ENCODE results near the gene IGFL2.
A peak's percentile ranks its signal among the peaks of the same experiment; 100 is the strongest.
"Not testable (repeated sequence)": the region's sequence is repeated elsewhere in the genome, so short reads cannot be mapped to it uniquely, and the experiment has no call there.

IGFL2 gene

DNA sequence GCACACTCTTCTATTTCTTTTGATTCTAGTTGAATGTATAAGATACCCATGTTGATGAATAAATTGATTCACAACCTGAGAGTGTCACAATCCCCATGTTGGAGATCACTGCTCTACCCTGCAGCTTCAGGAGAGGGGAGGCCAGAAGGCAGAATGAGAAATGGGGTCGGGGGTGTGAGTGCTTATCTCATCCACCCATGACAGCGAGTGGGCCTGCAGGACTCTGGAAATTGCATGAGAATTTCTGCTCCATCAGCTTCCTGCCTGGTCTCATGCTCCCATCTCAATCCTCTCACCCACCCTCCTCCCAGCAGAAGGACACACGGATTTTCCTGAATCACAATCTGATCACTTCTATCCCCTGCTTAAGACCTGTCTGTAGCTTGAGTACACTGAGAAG, 58.6 kb downstream of the IGFL2 start:
- no peaks in the 10 kb centered on the region for H3K36me3 ChIP-seq (ENCODE audit: low read depth)
- H3K4me1 ChIP-seq (ENCODE audit: insufficient read depth, poor library complexity, severe bottlenecking), result peaks cover 53% of the 10 kb centered on the region
- H3K4me3 ChIP-seq (ENCODE audit: severe bottlenecking), result no peak overlapping the region
- DNase-seq (ENCODE audit: low spot score) (no peak), ATAC-seq (ENCODE audit: low read depth) (no peak)
- H3K9me3 ChIP-seq (ENCODE audit: severe bottlenecking), result no peaks in the 10 kb centered on the region
- H3K27me3 ChIP-seq (ENCODE audit: insufficient read depth, poor library complexity, severe bottlenecking), result no peaks in the 10 kb centered on the region
- H3K27ac ChIP-seq (ENCODE audit: poor library complexity, severe bottlenecking), result peak overlapping the region; percentile 93
- TF ChIP-seq, protein P1, sequence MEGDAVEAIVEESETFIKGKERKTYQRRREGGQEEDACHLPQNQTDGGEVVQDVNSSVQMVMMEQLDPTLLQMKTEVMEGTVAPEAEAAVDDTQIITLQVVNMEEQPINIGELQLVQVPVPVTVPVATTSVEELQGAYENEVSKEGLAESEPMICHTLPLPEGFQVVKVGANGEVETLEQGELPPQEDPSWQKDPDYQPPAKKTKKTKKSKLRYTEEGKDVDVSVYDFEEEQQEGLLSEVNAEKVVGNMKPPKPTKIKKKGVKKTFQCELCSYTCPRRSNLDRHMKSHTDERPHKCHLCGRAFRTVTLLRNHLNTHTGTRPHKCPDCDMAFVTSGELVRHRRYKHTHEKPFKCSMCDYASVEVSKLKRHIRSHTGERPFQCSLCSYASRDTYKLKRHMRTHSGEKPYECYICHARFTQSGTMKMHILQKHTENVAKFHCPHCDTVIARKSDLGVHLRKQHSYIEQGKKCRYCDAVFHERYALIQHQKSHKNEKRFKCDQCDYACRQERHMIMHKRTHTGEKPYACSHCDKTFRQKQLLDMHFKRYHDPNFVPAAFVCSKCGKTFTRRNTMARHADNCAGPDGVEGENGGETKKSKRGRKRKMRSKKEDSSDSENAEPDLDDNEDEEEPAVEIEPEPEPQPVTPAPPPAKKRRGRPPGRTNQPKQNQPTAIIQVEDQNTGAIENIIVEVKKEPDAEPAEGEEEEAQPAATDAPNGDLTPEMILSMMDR (IDR thresholded peaks at IDR 0.05; ENCODE audit: poor library complexity, severe bottlenecking), result no peak

DNA sequence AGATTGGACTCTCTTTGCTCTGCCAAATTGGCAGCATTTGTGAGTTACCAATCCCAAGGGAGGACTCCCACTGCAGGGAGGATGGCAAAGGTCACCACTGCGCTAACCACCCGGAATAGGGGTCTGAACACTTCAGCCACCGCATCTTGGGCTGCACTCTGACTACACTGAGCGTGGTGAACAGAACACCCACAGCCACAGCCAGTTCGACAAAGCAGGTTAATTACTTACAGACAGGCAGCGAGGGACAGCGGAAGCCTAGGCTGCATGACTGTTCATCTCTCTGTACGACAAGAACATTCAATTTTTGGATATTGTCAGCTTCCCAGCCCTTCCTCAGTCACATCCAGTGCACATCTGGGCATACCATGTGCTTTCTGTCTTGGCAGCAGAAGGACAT, 59.8 kb downstream of the IGFL2 start:
- not testable (repeated sequence) for H3K36me3 ChIP-seq (ENCODE audit: low read depth)

DNA sequence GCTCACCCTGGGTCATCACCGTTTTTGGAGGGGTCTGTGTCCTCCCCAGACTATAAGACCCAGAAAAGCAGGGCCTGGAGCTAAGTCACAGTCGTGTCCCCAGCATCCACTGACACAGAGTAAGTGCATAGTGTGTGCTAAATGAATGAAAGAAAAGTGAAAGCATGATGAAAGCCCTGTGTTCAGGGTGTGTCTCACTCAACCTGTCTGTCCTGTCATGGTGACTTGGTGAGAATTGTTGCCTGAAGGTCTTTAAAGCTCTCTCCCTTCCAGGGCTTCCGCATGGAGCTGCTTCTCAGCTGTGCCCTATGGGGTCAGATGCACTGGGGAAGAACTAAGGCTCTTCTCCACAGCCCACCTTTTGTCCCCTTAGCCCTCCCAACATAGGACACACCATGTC, 61.0 kb downstream of the IGFL2 start:
- Histone ChIP-seq H3K4me3 (ENCODE audit: severe bottlenecking) (no peak overlapping the region), H3K9me3 (ENCODE audit: severe bottlenecking) (no peaks in the 10 kb centered on the region), H3K27me3 (ENCODE audit: insufficient read depth, poor library complexity, severe bottlenecking) (no peaks in the 10 kb centered on the region), H3K36me3 (ENCODE audit: low read depth) (no peaks in the 10 kb centered on the region), H3K27ac (ENCODE audit: poor library complexity, severe bottlenecking) (peak overlapping the region; percentile 93), H3K4me1 (ENCODE audit: insufficient read depth, poor library complexity, severe bottlenecking) (peaks cover 46% of the 10 kb centered on the region)
- TF ChIP-seq, protein P1 (IDR thresholded peaks at IDR 0.05; ENCODE audit: poor library complexity, severe bottlenecking), result no peak
- no peak for ATAC-seq (ENCODE audit: low read depth)
- no peak for DNase-seq (ENCODE audit: low spot score)

More for the DNA sequence above, 59.8 kb downstream of the IGFL2 start:
- DNase-seq (ENCODE audit: low spot score); H3K27me3 ChIP-seq (ENCODE audit: insufficient read depth, poor library complexity, severe bottlenecking); H3K4me3 ChIP-seq (ENCODE audit: severe bottlenecking); H3K9me3 ChIP-seq (ENCODE audit: severe bottlenecking); ATAC-seq (ENCODE audit: low read depth): not testable (repeated sequence)
- Histone ChIP-seq H3K4me1 (ENCODE audit: insufficient read depth, poor library complexity, severe bottlenecking) (peaks cover 50% of the 10 kb centered on the region), H3K27ac (ENCODE audit: poor library complexity, severe bottlenecking) (peak overlapping the region; percentile 93)

DNA sequence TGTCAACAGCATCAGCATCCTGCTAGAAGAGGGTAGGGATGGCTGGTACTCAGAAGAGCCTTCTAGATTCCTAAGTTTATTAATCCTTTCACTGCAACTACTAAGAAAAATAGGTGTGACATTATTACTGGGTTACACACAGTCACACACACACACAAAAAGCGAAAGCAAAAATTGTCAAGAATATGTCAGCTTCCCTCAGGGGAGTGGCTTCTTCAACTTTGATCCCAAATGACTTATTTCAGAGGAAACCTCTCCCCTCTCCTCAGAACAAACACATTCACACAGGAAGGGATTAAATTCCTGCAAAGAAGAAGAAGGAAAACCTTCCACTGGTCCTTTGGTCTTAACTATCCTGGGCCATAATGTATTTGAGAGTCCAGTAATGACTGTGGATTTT, 61.4 kb downstream of the IGFL2 start:
- Histone ChIP-seq H3K9me3 (ENCODE audit: severe bottlenecking) (no peaks in the 10 kb centered on the region), H3K4me3 (ENCODE audit: severe bottlenecking) (no peak overlapping the region), H3K27ac (ENCODE audit: poor library complexity, severe bottlenecking) (peak overlapping the region; percentile 93), H3K36me3 (ENCODE audit: low read depth) (no peaks in the 10 kb centered on the region), H3K4me1 (ENCODE audit: insufficient read depth, poor library complexity, severe bottlenecking) (peaks cover 46% of the 10 kb centered on the region), H3K27me3 (ENCODE audit: insufficient read depth, poor library complexity, severe bottlenecking) (no peaks in the 10 kb centered on the region)
- ATAC-seq (ENCODE audit: low read depth) (no peak), DNase-seq (ENCODE audit: low spot score) (no peak)
- TF ChIP-seq, protein P1 (IDR thresholded peaks at IDR 0.05; ENCODE audit: poor library complexity, severe bottlenecking), result no peak

DNA sequence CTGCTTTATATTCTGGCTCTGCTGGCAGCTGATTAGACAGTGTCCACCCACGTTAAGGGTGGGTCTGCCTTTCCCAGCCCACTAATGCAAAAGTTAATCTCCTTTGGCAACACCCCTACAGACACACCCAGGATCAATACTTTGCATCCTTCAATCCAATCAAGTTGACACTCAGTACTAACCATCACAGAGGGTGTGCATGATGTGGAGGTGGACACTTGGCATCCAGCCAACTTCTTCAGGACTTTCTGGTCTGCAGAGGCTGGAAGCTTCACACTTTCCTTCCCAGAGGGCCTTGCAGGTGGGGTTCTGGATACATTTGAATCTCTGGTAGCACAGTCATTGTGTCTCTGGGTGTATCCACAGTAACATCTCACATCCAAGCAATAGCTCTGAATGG, 62.6 kb downstream of the IGFL2 start:
- no peaks in the 10 kb centered on the region for H3K9me3 ChIP-seq (ENCODE audit: severe bottlenecking)
- no peak for DNase-seq (ENCODE audit: low spot score)
- TF ChIP-seq, protein P1 (IDR thresholded peaks at IDR 0.05; ENCODE audit: poor library complexity, severe bottlenecking), result no peak
- peak overlapping the region; percentile 93 for H3K27ac ChIP-seq (ENCODE audit: poor library complexity, severe bottlenecking)
- no peak overlapping the region for H3K4me3 ChIP-seq (ENCODE audit: severe bottlenecking)
- no peaks in the 10 kb centered on the region for H3K36me3 ChIP-seq (ENCODE audit: low read depth)
- no peaks in the 10 kb centered on the region for H3K27me3 ChIP-seq (ENCODE audit: insufficient read depth, poor library complexity, severe bottlenecking)
- ATAC-seq (ENCODE audit: low read depth), result no peak
- peaks cover 45% of the 10 kb centered on the region for H3K4me1 ChIP-seq (ENCODE audit: insufficient read depth, poor library complexity, severe bottlenecking)

Measured in RWPE2 (cell line).